IMR-90 (cell line): ENCODE results near the gene RNF213. TPM values are rescaled to one million over a fixed set of nuclear protein-coding genes. Genes with fewer than 3 reads are reported as not detected.

Experiments used
- ATAC-seq: fragments of 200-7000 bp; cut with Tn5 transposase; 2 replicates; pipeline ENCODE4 v1.9.1; 2020; ENCODE audit warnings: low read depth, mild to moderate bottlenecking, moderate library complexity
- BruUV-seq: library from RNA; stranded (reverse); fragments of 400-500 nt; replicated peaks from 2 replicates; lab custom pipeline; 2021; lab: Mats Ljungman, UMichigan
- CTCF ChIA-PET: fragments of 300-600 bp; formaldehyde crosslinking; extraction: SDS; loops from one replicate; lab custom pipeline; 2021; ENCODE audit warnings: antibody characterized with exemption; lab: Yijun Ruan, JAX
- POLR2A ChIA-PET: fragments of 300-600 bp; sonication (Branson Sonifier 250); formaldehyde crosslinking; loops from one replicate; lab custom pipeline; 2022; ENCODE audit warnings: antibody characterized with exemption; ENCODE audit not compliant: unreplicated experiment; lab: Charles Lee
- DNase-seq: peaks from one replicate; pipeline ENCODE4 v3.0.0; 2013
- H2AFZ ChIP-seq: replicated peaks from 2 replicates; pipeline ENCODE3; 2013; ENCODE audit warnings: low read length, mild to moderate bottlenecking; ENCODE audit not compliant: poor library complexity
- H2AK5ac ChIP-seq: 2 replicates; pipeline ENCODE4 v1.6.1; 2013; ENCODE audit warnings: low read depth, low read length, inconsistent platforms
- H2AK9ac ChIP-seq: replicated peaks from 2 replicates; pipeline ENCODE3; 2013; ENCODE audit warnings: mild to moderate bottlenecking, low read depth, low read length, moderate library complexity; ENCODE audit not compliant: poor library complexity
- H2BK120ac ChIP-seq: 2 replicates; pipeline ENCODE4 v1.6.1; 2013; ENCODE audit warnings: low read depth, low read length, inconsistent platforms
- H2BK15ac ChIP-seq: 3 replicates; pipeline ENCODE4 v1.6.1; 2013; ENCODE audit warnings: low read depth, low read length, inconsistent platforms
- H2BK20ac ChIP-seq: 2 replicates; pipeline ENCODE4 v1.6.1; 2013; ENCODE audit warnings: low read depth, mild to moderate bottlenecking, inconsistent platforms, low read length, moderate library complexity
- H2BK5ac ChIP-seq: 2 replicates; pipeline ENCODE4 v1.6.1; 2013; ENCODE audit warnings: mild to moderate bottlenecking, low read depth, low read length, inconsistent platforms; ENCODE audit not compliant: poor library complexity, severe bottlenecking
- H3K14ac ChIP-seq: replicated peaks from 2 replicates; pipeline ENCODE4 v1.6.1; 2013; ENCODE audit warnings: low read depth, low read length, inconsistent platforms
- H3K18ac ChIP-seq: 2 replicates; pipeline ENCODE4 v1.6.1; 2013; ENCODE audit warnings: low read depth, low read length, control low read depth
- H3K23ac ChIP-seq: 2 replicates; pipeline ENCODE4 v1.6.1; 2013; ENCODE audit warnings: low read depth, low read length, inconsistent platforms
- H3K27ac ChIP-seq: 2 replicates; pipeline ENCODE4 v1.5.1; 2013; ENCODE audit warnings: mild to moderate bottlenecking, control low read depth, low read length; ENCODE audit not compliant: insufficient read depth
- H3K27me3 ChIP-seq: 2 replicates; pipeline ENCODE4 v1.6.1; 2013; ENCODE audit warnings: low read length; ENCODE audit not compliant: control insufficient read depth, insufficient read depth
- H3K36me3 ChIP-seq: 2 replicates; pipeline ENCODE4 v1.6.1; 2013; ENCODE audit warnings: low read length, mixed read lengths; ENCODE audit not compliant: control insufficient read depth, insufficient read depth
- H3K4ac ChIP-seq: 2 replicates; pipeline ENCODE4 v1.6.1; 2013; ENCODE audit warnings: low read depth, low read length, inconsistent platforms
- H3K4me1 ChIP-seq: 2 replicates; pipeline ENCODE4 v1.6.1; 2013; ENCODE audit warnings: low read length, mixed read lengths; ENCODE audit not compliant: control insufficient read depth, insufficient read depth
- H3K4me2 ChIP-seq: 2 replicates; pipeline ENCODE4 v1.6.1; 2013; ENCODE audit warnings: low read depth, mild to moderate bottlenecking, control low read depth, low read length, moderate library complexity
- H3K4me3 ChIP-seq: 2 replicates; pipeline ENCODE4 v1.5.1; 2013; ENCODE audit warnings: low read depth, mild to moderate bottlenecking, control low read depth, low read length, moderate library complexity; ENCODE audit not compliant: insufficient read depth
- H3K56ac ChIP-seq: 2 replicates; pipeline ENCODE4 v1.6.1; 2013; ENCODE audit warnings: low read length, inconsistent platforms; ENCODE audit not compliant: insufficient read depth; ENCODE audit errors: extremely low read depth
- H3K79me1 ChIP-seq, 2 experiments: 2 replicates each; pipeline ENCODE4 v1.6.1; 2013; ENCODE audit warnings: low read length in 2 of 2, inconsistent platforms in 1 of 2, low read depth in 1 of 2
- H3K9ac ChIP-seq: 2 replicates; pipeline ENCODE4 v1.6.1; 2013; ENCODE audit warnings: low read depth, low read length, control low read depth
- H3K9me1 ChIP-seq: 2 replicates; pipeline ENCODE4 v1.6.1; 2013; ENCODE audit warnings: low read length, inconsistent platforms; ENCODE audit not compliant: insufficient read depth
- H3K9me3 ChIP-seq: 2 replicates; pipeline ENCODE4 v1.6.1; 2013; ENCODE audit warnings: low read length; ENCODE audit not compliant: control insufficient read depth, insufficient read depth
- H4K20me1 ChIP-seq: 2 replicates; pipeline ENCODE4 v1.6.1; 2013; ENCODE audit warnings: low read length, inconsistent platforms; ENCODE audit not compliant: insufficient read depth
- H4K5ac ChIP-seq: 2 replicates; pipeline ENCODE4 v1.6.1; 2013; ENCODE audit warnings: mild to moderate bottlenecking, low read depth, low read length, control low read depth
- H4K8ac ChIP-seq, 2 experiments: 2 replicates each; pipeline ENCODE4 v1.6.1; 2013; ENCODE audit warnings: low read depth in 2 of 2, low read length in 2 of 2, control low read depth in 1 of 2, inconsistent platforms in 1 of 2
- H4K91ac ChIP-seq: 2 replicates; pipeline ENCODE4 v1.6.1; 2013; ENCODE audit warnings: low read depth, low read length, inconsistent platforms; ENCODE audit not compliant: insufficient read depth
- BHLHE40 ChIP-seq: fragments of 150-350 bp; IDR thresholded peaks from 2 replicates; pipeline ENCODE4 v1.6.1; 2016; ENCODE audit warnings: mild to moderate bottlenecking, low read depth, low read length
- ELK1 ChIP-seq: fragments of 150-350 bp; IDR thresholded peaks from 2 replicates; pipeline ENCODE4 v1.6.1; 2016; ENCODE audit warnings: low read depth, mild to moderate bottlenecking, low read length, moderate library complexity, borderline replicate concordance
- FOS ChIP-seq: fragments of 150-350 bp; IDR thresholded peaks from 2 replicates; pipeline ENCODE4 v1.6.1; 2016; ENCODE audit warnings: low read depth, low read length
- MXI1 ChIP-seq: IDR thresholded peaks from 2 replicates; pipeline ENCODE4 v1.6.1; 2012; ENCODE audit warnings: low read depth, mild to moderate bottlenecking, low read length, moderate library complexity, borderline replicate concordance
- NFE2L2 ChIP-seq: fragments of 150-350 bp; IDR thresholded peaks from 2 replicates; pipeline ENCODE4 v1.6.1; 2016; ENCODE audit warnings: low read depth, mild to moderate bottlenecking, low read length
- POLR2A ChIP-seq: IDR thresholded peaks from 2 replicates; pipeline ENCODE4 v1.6.1; 2012; ENCODE audit warnings: mild to moderate bottlenecking, low read depth, low read length
- RAD21 ChIP-seq: IDR thresholded peaks from 2 replicates; pipeline ENCODE4 v1.6.1; 2012; ENCODE audit warnings: low read length, improper control_type of control experiment
- USF2 ChIP-seq: fragments of 150-350 bp; IDR thresholded peaks from 2 replicates; pipeline ENCODE4 v1.6.1; 2017; ENCODE audit warnings: mild to moderate bottlenecking, antibody characterized with exemption, low read length, low read depth
- WGBS, 2 experiments: methylation state at CpG; one replicate each; pipeline versions ENCODE4 v1.1.5 to v1.1.7; 2013; ENCODE audit warnings: missing lambda C conversion rate in 2 of 2; ENCODE audit not compliant: insufficient read length in 1 of 2; ENCODE audit errors: extremely low coverage in 2 of 2; 5-methylcytosine and 5-hydroxymethylcytosine counted together
- dilution Hi-C: fragments of 300-500 bp; cut with HindIII; formaldehyde crosslinking; loops from one replicate; pipeline ENCODE4 v1.14.3; 2018; ENCODE audit warnings: low sequenced_read_pairs; ENCODE audit not compliant: unreplicated experiment
- in situ Hi-C: fragments of 300-500 bp; cut with MboI; formaldehyde crosslinking; loops from 3 replicates; pipeline ENCODE4 v1.14.3; 2019; ENCODE audit warnings: low sequenced_read_pairs, inconsistent platforms, mixed read lengths
- intact Hi-C: fragments of 100-400 bp; cut with micrococcal nuclease; formaldehyde crosslinking; loops from 2 replicates; pipeline ENCODE4 v1.10.0; 2022
- polyA plus RNA-seq, 3 experiments: library from polyadenylated mRNA; depleted of rRNA; stranded (reverse); fragments of >200 nt; gene quantifications; 2 replicates each; pipeline ENCODE4 v1.2.3, GENCODE V29; 2012; ENCODE audit warnings: low replicate concordance in 1 of 3
- total RNA-seq: library from RNA; depleted of rRNA; stranded (reverse); fragments of >200 nt; gene quantifications from 2 replicates; pipeline ENCODE4 v1.2.3, GENCODE V29; 2012

RNF213 gene
- total and polyA plus RNA-seq, 2 of the 4 experiments (the other 2 are of a cell fraction), result 23.4 to 36.0 TPM

- Histone ChIP-seq H3K9me1 (peaks cover 6% of the 10 kb centered on the region; the same call in 1 of the 2 replicates), H2AK5ac (no peak overlapping the region), H3K23ac (no peak overlapping the region), H3K14ac (no peak overlapping the region), H4K91ac (no peak overlapping the region), H2BK15ac (no peak overlapping the region), H3K9ac (no peak overlapping the region), H3K27me3 (no peaks in the 10 kb centered on the region), H3K4me1 (no peaks in the 10 kb centered on the region), H3K4me2 (no peak overlapping the region), H3K4me3 (no peak overlapping the region), H2BK5ac (no peak overlapping the region), H2BK20ac (no peak overlapping the region), H3K36me3 (peaks cover 75% of the 10 kb centered on the region), H3K79me1 (peaks cover 0 to 5% of the 10 kb centered on the region in 2 experiments; a peak in 1 of 4 replicates), H3K18ac (no peak overlapping the region), H2AK9ac (no peak overlapping the region), H4K8ac (no peak overlapping the region), H3K56ac (no peak overlapping the region), H4K20me1 (no peaks in the 10 kb centered on the region), H4K5ac (no peak overlapping the region), H2AFZ (no peak overlapping the region), H2BK120ac (no peak overlapping the region), H3K27ac (no peak overlapping the region), H3K4ac (no peak overlapping the region), H3K9me3 (no peaks in the 10 kb centered on the region)
- TF ChIP-seq ELK1 (no peak), RAD21 (no peak), BHLHE40 (no peak), NFE2L2 (no peak), POLR2A (no peak), USF2 (no peak), FOS (no peak), MXI1 (no peak)
- no TSS peak for BruUV-seq
- ATAC-seq (no peak), DNase-seq (no peak)
- in situ Hi-C loops, result no loop called here
- dilution Hi-C loops, result no loop called here
- no CpG with 5 or more reads among the region's 6 CpGs for WGBS, 2 experiments
- POLR2A ChIA-PET, result no interaction called here
- intact Hi-C loops, result no loop called here
- CTCF ChIA-PET, result no interaction called here
These were observed 119.4 kb downstream of the RNF213 start for GRCh38 chr17:80380068-80380467.
